ENCODE measurements around the gene ITGA3. TPM values are rescaled to one million over a fixed set of nuclear protein-coding genes. Genes with fewer than 3 reads are reported as not detected.

ITGA3 gene
- total and polyA plus RNA-seq, 2 of the 13 experiments (the other 11 are each of a cell fraction or from before 2014, with no cell fraction given) = 0.48 to 0.69 TPM

DNA sequence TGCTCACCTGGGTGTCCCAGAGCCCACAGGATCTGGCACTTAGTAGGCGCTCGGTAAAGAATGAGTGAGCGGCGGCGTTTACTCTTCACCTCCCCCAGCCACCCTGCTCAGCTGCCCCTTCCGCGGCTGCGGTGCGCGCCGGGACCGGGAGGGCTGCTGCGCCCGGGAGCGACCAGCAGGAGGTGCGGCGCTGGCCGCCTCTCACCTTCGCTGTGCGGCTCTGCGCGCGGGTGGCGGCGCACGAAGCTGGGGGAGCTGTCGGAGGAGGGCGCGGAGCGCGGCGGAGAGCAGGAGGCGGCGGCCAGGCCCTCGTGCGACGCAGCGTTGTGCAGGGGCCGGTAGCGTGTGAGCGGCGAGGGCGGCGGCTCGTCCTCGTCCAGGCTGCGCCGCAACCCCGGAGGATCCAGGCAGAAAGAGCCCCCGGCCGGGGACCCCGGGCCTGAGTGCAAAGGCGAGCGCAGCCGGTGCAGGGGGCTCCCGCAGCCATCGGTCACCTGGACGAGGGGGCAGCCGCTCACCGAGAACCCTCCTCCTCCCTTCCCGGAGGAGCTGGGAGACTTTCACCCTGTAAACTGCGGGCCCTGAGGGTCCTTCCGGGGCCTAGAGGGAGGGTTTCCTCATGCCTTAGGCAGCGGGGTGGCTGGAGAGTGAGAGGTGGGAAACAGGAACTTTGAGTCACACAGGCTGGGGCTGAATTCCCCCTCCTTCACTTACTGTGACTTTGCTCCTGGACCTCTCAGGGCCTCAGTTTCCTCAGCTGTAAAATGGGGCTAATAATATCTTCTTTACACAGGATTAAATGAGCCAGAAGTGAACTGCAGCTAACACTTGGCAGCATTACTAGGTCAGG is 61.5 kb downstream of the ITGA3 start (continued):
- TF ChIP-seq AKAP8 (CRISPR knock-in tag; IDR thresholded peaks at IDR 0.05) (0 out of 2 replicates have a peak, but pooled peaks have one; percentile 33), MBNL3 (CRISPR knock-in tag; conservative IDR thresholded peaks at IDR 0.05) (no peak), ZNF329 (CRISPR knock-in tag; IDR thresholded peaks at IDR 0.05; ENCODE audit: low read depth) (0 out of 2 replicates have a peak, but pooled peaks have one; percentile 29), ZNF768 (CRISPR knock-in tag; IDR thresholded peaks at IDR 0.05) (peak; percentile 81; the same call in 1 of the 2 replicates), ZNF441 (CRISPR knock-in tag; IDR thresholded peaks at IDR 0.05; ENCODE audit: borderline replicate concordance) (0 out of 2 replicates have a peak, but pooled peaks have one; percentile 51), NCOA5 (CRISPR knock-in tag; IDR thresholded peaks at IDR 0.05) (no peak), TBX2 (CRISPR knock-in tag; IDR thresholded peaks at IDR 0.05; ENCODE audit: borderline replicate concordance) (peak; percentile 65; the same call in 1 of the 2 replicates), FOXA3 (CRISPR knock-in tag; IDR thresholded peaks at IDR 0.05) (no peak), SALL2 (CRISPR knock-in tag; IDR thresholded peaks at IDR 0.05) (no peak), DMAP1 (CRISPR knock-in tag; IDR thresholded peaks at IDR 0.05) (no peak), ZNF816 (CRISPR knock-in tag; IDR thresholded peaks at IDR 0.05; ENCODE audit: borderline replicate concordance) (no peak), TSC22D2 (CRISPR knock-in tag; IDR thresholded peaks at IDR 0.05; ENCODE audit: borderline replicate concordance) (0 out of 2 replicates have a peak, but pooled peaks have one; percentile 39)
- TF ChIP-seq, protein P1, sequence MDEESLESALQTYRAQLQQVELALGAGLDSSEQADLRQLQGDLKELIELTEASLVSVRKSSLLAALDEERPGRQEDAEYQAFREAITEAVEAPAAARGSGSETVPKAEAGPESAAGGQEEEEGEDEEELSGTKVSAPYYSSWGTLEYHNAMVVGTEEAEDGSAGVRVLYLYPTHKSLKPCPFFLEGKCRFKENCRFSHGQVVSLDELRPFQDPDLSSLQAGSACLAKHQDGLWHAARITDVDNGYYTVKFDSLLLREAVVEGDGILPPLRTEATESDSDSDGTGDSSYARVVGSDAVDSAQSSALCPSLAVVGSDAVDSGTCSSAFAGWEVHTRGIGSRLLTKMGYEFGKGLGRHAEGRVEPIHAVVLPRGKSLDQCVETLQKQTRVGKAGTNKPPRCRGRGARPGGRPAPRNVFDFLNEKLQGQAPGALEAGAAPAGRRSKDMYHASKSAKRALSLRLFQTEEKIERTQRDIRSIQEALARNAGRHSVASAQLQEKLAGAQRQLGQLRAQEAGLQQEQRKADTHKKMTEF (CRISPR knock-in tag; IDR thresholded peaks at IDR 0.05) = peak; percentile 25; the same call in 1 of the 2 replicates
- TF ChIP-seq, protein P2, sequence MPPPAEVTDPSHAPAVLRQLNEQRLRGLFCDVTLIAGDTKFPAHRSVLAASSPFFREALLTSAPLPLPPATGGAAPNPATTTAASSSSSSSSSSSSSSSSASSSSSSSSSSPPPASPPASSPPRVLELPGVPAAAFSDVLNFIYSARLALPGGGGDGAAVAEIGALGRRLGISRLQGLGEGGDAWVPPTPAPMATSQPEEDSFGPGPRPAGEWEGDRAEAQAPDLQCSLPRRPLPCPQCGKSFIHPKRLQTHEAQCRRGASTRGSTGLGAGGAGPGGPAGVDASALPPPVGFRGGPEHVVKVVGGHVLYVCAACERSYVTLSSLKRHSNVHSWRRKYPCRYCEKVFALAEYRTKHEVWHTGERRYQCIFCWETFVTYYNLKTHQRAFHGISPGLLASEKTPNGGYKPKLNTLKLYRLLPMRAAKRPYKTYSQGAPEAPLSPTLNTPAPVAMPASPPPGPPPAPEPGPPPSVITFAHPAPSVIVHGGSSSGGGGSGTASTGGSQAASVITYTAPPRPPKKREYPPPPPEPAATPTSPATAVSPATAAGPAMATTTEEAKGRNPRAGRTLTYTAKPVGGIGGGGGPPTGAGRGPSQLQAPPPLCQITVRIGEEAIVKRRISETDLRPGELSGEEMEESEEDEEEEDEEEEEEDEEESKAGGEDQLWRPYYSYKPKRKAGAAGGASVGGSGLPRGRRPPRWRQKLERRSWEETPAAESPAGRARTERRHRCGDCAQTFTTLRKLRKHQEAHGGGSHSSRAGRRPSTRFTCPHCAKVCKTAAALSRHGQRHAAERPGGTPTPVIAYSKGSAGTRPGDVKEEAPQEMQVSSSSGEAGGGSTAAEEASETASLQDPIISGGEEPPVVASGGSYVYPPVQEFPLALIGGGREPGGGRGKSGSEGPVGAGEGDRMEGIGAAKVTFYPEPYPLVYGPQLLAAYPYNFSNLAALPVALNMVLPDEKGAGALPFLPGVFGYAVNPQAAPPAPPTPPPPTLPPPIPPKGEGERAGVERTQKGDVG (CRISPR knock-in tag; IDR thresholded peaks at IDR 0.05; ENCODE audit: borderline replicate concordance) = no peak; the same call in 1 of the 2 replicates
- TF ChIP-seq, protein P3, sequence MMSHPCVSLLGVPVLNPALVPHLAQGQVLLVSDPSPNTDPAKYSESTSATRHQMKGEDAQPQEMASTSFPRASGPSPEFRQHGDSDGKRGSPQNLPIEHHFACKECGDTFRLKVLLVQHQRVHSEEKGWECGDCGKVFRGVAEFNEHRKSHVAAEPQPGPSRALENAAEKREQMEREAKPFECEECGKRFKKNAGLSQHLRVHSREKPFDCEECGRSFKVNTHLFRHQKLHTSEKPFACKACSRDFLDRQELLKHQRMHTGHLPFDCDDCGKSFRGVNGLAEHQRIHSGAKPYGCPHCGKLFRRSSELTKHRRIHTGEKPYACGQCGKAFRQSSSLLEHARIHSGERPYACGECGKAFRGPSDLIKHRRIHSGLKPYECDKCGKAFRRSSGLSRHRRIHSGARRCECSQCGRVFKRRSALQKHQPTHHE (CRISPR knock-in tag; IDR thresholded peaks at IDR 0.05; ENCODE audit: borderline replicate concordance) = 0 out of 2 replicates have a peak, but pooled peaks have one; percentile 55
- TF ChIP-seq, protein P4, sequence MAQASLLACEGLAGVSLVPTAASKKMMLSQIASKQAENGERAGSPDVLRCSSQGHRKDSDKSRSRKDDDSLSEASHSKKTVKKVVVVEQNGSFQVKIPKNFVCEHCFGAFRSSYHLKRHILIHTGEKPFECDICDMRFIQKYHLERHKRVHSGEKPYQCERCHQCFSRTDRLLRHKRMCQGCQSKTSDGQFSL (CRISPR knock-in tag; IDR thresholded peaks at IDR 0.05) = peak; percentile 41; the same call in 1 of the 2 replicates
- TF ChIP-seq, protein P5, sequence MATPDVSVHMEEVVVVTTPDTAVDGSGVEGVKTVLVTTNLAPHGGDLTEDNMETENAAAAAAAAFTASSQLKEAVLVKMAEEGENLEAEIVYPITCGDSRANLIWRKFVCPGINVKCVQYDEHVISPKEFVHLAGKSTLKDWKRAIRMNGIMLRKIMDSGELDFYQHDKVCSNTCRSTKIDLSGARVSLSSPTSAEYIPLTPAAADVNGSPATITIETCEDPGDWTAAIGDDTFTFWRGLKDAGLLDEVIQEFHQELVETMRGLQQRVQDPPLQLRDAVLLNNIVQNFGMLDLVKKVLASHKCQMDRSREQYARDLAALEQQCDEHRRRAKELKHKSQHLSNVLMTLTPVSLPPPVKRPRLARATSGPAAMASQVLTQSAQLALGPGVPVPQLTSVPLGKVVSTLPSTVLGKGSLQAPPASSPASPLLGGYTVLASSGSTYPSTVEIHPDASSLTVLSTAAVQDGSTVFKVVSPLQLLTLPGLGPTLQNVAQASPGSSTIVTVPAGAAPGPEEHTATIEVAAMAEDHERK (CRISPR knock-in tag; IDR thresholded peaks at IDR 0.05; ENCODE audit: low read depth) = no peak
- TF ChIP-seq, protein P6, sequence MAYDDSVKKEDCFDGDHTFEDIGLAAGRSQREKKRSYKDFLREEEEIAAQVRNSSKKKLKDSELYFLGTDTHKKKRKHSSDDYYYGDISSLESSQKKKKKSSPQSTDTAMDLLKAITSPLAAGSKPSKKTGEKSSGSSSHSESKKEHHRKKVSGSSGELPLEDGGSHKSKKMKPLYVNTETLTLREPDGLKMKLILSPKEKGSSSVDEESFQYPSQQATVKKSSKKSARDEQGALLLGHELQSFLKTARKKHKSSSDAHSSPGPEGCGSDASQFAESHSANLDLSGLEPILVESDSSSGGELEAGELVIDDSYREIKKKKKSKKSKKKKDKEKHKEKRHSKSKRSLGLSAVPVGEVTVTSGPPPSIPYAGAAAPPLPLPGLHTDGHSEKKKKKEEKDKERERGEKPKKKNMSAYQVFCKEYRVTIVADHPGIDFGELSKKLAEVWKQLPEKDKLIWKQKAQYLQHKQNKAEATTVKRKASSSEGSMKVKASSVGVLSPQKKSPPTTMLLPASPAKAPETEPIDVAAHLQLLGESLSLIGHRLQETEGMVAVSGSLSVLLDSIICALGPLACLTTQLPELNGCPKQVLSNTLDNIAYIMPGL (CRISPR knock-in tag; IDR thresholded peaks at IDR 0.05; ENCODE audit: borderline replicate concordance in 1 of 2, low read depth in 1 of 2) = peak; percentile 82 to 83; a peak in 3 of 4 replicates
